NCI-H2227 treated with DMSO at 0.1 percent for 48 hours (cell line): ENCODE results near the gene PILRA.
"Not testable (repeated sequence)": the region's sequence is repeated elsewhere in the genome, so short reads cannot be mapped to it uniquely, and the experiment has no call there.

ENCODE experiments used
- DNase-seq: peaks from one replicate; lab custom pipeline; 2025; lab: John Stamatoyannopoulos, UW

Gene PILRA

DNA sequence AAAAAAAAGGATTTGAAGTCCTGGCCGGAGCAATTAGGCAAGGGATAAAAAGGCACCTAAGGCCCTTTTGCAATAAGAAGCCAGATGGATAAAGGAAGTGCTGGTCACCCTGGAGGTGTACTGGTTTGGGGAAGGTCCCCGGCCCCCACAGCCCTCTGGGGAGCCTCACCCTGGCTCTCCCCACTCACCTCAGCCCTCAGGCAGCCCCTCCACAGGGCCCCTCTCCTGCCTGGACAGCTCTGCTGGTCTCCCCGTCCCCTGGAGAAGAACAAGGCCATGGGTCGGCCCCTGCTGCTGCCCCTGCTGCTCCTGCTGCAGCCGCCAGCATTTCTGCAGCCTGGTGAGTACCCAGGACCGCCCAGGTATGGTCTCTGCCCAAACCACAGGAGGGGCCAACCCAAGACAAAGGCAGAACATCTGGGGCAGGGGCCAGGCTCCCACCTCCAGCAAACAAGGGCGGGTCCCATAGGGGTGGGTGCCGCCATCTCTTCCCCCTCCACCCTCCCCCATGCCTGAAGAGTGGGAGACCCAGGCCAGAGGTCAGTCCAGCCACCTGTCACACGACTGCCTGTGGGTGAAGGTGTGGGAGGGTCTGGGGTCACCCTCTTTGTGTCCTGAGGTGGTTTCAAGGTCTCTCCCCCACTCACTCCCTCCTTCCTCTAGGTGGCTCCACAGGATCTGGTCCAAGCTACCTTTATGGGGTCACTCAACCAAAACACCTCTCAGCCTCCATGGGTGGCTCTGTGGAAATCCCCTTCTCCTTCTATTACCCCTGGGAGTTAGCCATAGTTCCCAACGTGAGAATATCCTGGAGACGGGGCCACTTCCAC lies 15.0 kb upstream of the PILRA start, which contains the start of gene PILRB:
Gene PILRB, plus strand, starts transcription at position 91 of the 830 bp plus-strand sequence. Its CDS starts 186 bp downstream, at position 277.
- DNase-seq = no peak

DNA sequence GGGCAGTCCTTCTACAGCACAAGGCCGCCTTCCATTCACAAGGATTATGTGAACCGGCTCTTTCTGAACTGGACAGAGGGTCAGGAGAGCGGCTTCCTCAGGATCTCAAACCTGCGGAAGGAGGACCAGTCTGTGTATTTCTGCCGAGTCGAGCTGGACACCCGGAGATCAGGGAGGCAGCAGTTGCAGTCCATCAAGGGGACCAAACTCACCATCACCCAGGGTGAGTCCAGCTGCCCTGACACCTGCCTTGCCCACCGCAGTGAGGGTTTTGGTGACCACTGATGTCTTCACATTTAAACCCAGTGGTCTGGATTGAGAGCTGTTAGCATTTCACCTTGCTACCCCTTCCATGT lies 14.5 kb upstream of the PILRA start:
- DNase-seq = no peak

DNA sequence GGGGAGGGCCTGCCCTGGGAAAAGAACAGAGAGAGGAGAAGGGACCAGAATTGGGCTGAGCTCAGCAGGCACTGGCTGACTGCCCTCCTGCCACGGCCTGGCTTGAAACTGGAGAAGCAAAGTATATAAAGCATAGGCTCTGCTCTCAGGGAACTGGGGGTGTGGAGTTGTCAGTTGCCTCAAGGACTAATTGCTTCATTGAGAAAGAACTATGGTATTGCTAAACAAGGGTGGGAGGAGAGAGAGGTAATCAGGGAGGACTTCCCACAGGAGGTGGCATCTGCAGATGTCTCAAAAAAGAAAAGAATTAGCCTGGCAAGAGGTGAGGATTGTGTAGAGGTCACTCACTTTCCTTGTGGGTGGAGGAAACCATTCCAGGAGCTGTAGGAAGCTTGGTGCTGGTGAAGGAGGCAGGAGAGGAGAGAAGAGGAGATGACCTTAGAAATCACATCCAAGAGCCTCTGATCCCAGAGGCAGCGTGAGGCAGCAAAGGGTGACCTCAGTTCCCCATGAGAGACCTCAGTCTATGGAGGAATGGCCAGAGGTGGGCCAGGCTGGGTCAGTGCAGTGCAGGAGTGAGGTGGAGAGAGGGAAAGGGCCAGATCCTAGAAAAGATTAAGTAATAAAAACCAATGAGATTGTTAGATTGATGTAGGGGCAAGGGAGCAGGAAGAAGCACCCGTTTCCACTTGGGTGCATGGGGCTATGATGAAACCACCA lies 13.0 kb upstream of the PILRA start:
- no peak for DNase-seq

DNA sequence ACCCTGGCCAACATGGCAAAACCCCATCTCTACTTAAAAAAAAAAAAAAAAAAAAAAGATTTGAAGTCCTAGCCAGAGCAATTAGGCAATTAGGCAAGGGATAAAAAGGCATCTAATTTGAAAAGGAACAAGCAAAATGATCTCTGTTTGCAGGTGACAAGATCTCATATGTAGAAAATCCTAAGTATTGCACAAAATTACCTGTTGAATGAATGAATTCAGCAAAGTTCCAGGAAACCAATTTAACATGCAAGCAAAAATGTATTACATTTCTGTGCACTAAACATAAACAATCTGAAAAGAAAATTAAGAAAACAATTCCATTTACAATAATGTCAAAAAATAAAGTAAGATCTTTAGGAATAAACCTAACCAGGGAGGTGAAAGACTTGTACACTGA lies 10.2 kb upstream of the PILRA start:
- DNase-seq = no peak

DNA sequence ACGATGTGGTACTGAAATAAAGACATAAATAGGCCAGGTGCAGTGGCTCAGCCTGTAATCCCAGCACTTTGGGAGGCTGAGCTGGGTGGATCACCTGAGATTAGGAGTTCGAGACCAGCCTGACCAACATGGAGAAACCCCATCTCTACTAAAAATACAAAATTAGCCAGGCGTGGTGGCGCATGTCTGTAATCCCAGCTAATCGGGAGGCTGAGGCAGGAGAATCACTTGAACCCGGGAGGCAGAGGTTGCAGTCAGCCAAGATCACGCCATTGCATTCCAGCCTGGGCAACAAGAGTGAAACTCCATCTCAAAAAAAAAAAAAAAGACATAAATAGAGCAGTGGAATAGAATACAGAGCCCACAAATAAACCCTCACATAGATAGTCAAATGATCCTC lies 9.5 kb upstream of the PILRA start:
- not testable (repeated sequence) for DNase-seq

DNA sequence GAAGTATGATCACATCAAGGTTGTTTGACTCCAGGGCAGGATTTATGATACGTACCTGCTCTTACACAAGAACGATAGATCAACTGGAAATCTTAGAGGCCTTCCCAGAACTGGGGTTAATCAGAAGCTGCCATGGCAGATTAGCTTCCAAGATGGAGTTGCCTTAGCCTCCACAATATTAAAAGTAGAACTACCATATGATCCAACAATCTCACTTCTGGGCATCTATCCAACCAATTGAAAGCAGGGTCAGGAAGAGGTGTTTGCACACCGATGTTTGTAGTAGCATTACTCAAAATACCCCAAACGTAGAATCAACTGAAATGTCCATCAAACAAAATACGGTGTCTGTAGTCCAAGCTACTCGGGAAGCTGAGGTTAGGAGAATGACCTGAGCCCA lies 8.8 kb upstream of the PILRA start:
- no peak for DNase-seq

DNA sequence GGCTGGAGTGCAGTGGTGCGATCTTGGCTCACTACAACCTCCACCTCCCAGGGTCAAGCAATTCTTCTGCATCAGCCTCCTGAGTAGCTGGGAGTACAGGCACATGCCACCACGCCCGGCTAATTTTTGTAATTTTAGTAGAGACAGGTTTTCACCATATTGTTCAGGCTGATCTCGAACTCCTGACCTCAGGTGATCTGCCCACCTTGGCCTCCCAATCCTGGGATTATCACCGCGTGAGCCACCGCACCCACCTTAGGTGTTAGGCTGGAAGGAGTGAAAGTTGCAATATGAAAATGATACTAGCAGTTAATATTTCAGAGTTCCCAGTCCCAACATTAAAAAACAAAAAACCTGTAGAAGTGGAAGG lies 7.3 kb upstream of the PILRA start:
- DNase-seq = not testable (repeated sequence)

DNA sequence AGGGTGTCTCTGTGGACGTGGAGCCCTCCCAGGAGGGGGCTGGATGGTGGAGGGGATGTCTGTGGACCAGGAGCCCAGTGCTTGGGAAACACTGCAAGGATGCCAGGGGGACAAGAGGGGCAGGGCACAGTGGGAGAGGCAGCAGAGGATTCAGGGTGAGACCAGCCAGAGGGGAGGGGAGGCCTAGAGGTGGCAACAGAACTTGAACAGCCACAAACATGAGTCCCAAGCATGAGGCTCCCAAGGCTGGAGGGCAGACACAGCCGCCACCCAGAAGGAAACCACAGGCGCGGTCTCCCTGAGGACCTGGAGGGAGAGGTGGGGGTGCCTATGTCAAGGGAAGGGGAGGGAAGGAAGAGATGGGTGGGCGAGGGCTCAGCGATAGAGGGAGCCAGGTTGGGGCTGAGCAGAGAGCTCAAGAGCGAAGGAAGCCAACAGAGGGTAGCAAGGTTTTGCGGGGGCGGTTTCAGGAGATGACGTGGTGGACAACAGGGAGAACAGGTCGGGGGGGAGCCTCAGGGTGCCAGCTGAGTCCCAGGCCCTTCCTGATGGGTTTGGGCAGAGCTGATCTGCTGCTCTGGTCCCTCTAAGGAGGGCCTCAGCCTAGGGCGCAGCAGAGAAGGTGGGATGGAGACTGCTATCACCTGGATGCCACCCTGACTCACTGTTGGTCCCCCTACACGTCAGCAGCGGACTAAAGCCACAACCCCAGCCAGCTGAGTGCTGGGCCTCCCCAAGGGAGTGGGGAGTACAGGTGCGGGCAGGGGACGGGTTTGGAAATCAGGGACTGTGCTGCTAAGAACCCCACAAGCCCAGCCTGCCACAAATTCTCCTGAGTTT lies 6.7 kb upstream of the PILRA start:
- no peak for DNase-seq

DNA sequence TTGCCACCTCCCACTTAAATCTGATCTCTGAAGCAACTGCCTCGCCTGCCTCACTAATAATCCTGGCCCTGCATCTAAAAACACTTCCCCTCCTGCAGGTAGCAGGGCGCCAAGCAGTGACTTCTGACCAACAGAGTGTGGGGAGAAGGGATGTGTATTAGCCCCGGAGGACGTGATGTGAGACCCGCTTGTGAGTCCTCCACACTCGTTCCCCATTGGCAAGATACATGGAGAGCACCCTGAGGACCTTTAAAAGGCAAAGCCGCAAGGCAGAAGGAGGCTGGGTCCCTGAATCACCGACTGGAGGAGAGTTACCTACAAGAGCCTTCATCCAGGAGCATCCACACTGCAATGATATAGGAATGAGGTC lies 6.1 kb upstream of the PILRA start:
- no peak for DNase-seq

DNA sequence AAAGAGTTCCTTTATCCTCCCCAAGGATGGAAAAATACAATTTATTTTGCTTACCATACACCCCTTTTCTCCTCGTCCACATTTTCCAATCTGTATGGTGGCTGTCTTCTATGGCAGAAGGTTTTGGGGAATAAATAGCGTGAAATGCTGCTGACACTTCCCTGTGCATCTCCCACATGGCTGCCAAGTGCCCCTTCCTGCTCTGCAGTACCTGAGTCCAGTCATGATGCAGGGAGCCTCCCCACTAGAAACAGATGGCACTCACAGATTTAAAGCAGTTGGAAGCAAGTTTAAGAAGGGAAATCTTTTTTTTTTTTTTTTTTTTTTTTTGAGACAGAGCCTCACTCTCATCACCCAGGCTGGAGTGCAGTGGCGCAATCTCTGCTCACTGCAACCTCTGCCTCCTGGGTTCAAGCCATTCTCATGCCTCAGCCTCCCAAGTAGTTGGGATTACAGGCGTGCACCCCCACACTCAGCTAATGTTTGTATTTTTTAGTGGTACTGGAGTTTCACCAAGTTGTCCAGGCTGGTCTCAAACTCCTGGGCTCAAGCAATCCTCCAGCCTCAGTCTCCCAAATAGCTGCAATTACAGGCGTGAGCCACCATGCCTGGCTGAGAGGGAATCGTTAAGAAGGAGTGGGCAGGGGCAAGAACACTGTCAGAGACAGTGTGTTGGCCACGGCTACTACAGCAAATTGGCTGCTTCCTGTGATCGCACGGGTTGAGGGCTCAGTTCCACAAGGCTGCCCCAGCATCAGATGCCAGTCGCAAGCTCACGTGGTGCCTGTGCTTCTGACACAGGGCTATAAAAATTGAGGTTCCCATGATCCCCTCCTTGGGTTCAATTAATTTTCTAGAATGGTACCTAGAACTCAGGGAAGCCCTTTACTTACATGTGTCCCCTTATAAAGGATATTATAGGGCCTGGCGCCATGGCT lies 5.3 kb upstream of the PILRA start:
- no peak for DNase-seq

DNA sequence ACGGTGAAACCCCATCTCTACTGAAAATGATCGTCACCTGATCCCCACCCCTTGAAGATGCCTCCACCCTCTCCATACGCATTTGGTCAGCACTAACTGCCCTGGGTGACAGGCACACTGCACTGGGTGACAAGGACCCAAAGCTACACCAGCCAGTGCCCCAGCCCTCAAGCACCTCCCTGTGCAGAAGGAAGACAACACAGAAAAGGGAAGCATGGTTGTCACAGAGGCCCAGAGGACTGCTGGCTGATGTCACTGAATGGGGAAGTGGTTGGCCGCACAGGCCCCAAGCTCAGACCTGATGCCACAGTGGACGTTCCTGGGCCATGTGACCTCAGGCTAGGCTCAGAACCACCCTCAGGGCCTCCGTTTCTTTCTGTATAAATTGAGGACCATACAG lies 4.2 kb upstream of the PILRA start:
- DNase-seq = no peak

DNA sequence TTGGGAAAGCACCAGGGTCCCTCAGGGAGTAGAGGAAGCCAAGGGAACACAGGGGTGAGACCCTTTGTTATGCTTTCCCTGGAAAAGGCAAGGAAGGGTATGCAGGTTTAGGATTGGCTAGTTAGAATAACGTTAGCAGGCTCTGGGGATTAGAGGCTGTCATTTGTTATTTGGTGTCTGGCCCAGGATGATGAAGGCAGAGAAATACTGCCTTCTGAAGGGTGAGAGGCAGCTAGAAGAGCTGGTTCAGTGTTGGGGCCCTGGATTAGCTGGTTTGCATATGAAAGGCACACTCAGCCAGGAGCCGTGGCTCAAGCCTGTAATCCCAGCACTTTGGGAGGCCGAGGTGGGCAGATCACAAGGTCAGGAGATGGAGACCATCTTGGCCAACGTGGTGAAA lies 3.0 kb upstream of the PILRA start:
- no peak for DNase-seq

DNA sequence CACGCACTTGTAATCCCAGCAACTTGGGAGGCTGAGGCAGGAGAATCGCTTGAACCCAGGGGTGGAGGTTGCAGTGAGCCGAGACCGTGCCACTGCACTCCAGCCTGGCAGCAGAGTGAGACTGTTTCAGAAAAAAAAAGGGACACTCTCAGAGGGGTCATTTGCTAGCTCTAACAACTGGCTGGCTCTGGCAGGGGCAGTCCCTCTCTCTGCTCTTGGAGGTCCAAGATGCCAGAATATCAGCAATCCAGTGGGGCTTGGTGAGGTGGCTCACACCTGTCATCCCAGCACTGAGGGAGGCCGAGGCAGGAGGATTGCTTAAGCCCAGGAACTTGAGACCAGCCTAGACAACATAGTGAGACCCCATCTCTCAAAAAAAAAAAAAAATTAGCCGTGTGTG lies 2.5 kb upstream of the PILRA start:
- DNase-seq = no peak

DNA sequence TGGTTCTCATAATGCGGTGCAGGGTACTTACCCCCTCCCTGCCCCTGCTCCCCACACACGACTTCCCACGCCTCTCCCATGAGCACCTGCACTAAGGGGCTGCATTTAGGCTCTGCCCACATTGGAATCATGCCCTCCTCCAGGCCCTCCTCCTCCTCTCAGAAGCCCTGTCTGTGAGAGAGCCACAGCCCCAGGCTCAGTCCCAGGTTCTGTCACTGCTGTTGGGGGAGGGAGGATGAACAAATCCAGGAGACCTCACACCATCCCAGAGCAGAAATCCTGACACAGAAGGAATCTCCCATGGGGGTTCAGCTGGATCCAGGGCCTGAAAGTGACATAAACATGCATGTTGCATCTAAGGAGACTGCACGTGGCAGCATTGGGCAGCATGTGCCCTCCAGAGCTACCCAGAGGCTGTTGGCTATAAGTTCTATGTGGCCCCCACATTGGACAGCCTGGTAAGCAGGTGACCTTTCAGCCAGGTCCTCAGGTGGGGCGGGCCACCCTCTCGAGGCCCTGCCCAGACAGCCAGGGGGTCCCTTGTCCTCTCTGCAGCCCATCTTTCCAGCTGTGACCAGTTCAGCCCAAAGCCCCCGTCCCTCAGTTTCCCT lies 1.6 kb upstream of the PILRA start:
- DNase-seq = no peak

DNA sequence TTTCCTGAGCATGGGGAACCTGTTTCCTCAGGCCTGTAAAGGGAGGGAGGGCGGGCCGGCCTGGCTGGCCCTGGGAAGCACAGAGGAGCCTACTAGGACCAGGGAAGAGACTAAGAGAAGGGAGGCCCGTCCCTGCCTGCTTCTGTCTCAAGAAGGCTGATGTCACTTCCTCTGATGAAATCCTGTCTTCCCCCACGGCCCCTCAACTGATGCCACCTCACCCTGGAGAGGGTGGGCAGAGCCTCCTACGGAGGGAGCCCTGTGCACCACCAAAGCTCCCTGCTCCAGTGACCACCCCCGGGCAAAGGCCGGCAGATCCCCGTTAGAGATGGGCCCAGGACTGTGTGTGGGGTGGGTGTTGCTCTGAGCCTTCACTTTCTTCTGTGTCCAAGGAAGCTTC lies 1.0 kb upstream of the PILRA start:
- DNase-seq = no peak

DNA sequence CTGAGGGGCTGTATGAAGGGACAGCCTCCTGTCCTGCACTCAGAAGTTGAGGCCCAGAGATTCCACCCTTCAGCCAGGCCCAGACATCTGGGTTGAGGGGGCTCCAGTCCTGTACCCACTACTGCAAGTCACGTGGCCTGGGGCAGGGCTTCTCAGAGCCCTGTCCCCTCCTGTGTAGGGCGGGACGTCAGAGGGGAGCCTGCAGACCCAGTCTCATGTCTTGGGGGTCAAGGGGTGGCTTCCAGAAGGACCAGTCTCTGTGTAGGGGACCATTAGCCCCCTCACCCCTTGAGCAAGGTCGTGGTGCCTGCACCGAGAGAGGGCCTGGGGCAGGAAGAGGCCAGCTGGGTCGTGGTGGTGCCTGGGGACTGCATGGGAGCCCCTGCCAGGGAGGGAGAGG lies 593 bp upstream of the PILRA start:
- no peak for DNase-seq

DNA sequence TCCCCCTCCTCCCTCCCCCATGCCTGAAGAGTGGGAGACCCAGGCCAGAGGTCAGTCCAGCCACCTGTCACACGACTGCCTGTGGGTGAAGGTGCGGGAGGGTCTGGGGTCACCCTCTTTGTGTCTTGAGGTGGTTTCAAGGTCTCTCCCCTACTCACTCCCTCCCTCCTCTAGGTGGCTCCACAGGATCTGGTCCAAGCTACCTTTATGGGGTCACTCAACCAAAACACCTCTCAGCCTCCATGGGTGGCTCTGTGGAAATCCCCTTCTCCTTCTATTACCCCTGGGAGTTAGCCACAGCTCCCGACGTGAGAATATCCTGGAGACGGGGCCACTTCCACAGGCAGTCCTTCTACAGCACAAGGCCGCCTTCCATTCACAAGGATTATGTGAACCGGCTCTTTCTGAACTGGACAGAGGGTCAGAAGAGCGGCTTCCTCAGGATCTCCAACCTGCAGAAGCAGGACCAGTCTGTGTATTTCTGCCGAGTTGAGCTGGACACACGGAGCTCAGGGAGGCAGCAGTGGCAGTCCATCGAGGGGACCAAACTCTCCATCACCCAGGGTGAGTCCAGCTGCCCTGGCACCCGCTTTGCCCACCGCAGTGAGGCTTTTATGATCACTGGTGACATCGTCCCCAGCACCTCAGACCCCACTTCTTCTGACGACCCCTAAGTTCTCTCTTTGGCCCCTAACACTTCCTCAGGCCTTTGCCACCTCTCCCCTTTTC lies 747 bp downstream of the PILRA start:
- DNase-seq = not testable (repeated sequence)

DNA sequence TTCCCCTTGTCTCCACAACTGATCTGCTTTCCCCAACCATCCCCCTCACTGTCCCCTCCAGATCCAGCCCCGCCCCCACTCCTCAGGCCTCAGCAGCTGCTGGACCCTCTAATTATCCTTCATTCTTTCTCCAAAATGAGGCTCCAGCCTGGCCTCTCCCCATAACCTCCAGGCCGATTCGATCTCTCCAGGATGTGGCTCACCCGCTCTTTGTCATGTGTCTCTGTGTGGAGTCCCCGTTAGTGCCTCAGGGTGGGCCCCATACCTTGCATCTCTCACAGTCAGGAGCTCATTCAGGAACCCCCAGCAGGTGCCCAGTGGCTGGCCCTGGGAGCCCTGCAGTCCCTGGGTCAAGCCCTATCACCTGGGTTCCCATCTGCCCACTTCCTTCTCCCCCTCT lies 1.3 kb downstream of the PILRA start:
- DNase-seq = no peak

DNA sequence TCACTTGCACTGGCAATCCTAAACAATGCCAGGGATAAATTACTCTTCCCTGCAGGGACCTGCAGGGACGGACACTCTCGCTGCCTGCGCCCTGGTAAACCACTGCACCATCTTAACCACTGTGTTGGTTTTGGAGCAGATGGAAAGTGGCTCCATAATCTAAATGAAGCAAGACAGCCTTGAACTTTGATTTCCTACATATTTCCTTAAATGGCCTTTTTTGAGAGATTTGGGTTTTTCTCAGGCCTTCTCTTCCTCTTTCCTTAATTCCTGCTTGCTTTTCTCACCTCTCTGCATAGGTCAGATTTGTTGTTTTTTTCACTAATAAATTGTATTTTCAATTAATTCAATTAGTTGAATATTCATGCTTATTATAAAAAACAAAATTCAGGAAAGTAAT lies 2.8 kb downstream of the PILRA start:
- no peak for DNase-seq

DNA sequence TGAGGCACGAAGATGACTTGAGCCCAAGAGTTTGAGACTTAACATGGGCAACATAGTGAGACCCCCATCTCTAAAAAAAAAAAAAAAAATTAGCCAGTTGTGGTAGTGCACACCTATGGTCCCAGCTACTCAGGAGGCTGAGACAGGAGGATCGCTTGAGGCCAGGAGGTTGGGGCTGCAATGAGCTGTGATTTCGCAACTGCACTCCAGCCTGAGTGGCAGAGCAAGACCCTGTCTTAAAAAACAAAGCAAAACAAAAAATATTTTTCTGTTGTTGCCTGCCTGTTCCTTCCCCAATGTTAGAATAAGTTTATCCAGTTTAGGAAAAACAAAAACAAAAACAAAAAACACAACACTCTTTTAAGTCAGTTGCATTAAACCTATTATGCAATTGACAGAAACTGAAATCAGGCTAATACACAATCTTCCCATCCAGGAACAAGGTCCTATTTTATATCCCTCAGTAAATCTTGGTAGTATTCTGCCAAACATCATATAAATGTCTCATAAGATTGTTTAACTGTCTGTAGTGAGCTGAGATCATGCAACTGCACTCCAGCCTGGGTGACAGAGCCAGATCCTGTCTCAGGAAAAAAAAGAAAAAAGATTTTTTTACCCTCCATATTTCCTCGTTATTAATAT lies 4.9 kb downstream of the PILRA start:
- no peak for DNase-seq
